Measurements from ENCODE around the gene HADHA. TPM values are rescaled to one million over a fixed set of nuclear protein-coding genes. Genes with fewer than 3 reads are reported as not detected.
A peak's percentile ranks its signal among the peaks of the same experiment; 100 is the strongest.

The HADHA gene
- polyA plus RNA-seq (2013, experiment 1 of 2): 133 TPM
- polyA plus RNA-seq (2013, experiment 2 of 2): 135 TPM

- Histone ChIP-seq H2BK120ac (ENCODE audit: low read depth, low read length) (peak within 1 kb of the TSS; percentile 90), H2AFZ (ENCODE audit: low read depth, low read length) (peak within 1 kb of the TSS; percentile 79), H3K14ac (ENCODE audit: low read length in 2 of 2) (peak within 1 kb of the TSS in 1 of 2 experiments; percentile 98), H3K9ac (ENCODE audit: low read length) (peak within 1 kb of the TSS; percentile 97), H4K91ac (ENCODE audit: low read length) (peak within 1 kb of the TSS; percentile 59), H3K36me3 (ENCODE audit: control insufficient read depth in 1 of 2, insufficient read depth in 2 of 2, low read depth in 1 of 2, low read length in 2 of 2) (no peaks in the 10 kb centered on the region), H2BK12ac (ENCODE audit: low read length in 2 of 2) (peak within 1 kb of the TSS; percentile 32 to 42), H3K4me3 (ENCODE audit: insufficient read depth in 1 of 2, low read depth in 1 of 2, low read length in 2 of 2) (peak within 1 kb of the TSS; percentile 83 to 88), H3K18ac (ENCODE audit: low read depth in 1 of 2, low read length in 2 of 2) (peak within 1 kb of the TSS; percentile 60 to 82), H2BK5ac (ENCODE audit: low read depth, low read length, poor library complexity, severe bottlenecking) (peak within 1 kb of the TSS; percentile 93), H3K27me3 (ENCODE audit: control insufficient read depth in 1 of 2, insufficient read depth in 1 of 2, low read length in 2 of 2) (no peaks in the 10 kb centered on the region), H3K4ac (ENCODE audit: low read depth in 1 of 2, low read length in 2 of 2) (peak within 1 kb of the TSS; percentile 20 to 96), H4K8ac (ENCODE audit: low read length) (peak within 1 kb of the TSS; percentile 75), H3K27ac (ENCODE audit: low read length, poor library complexity, severe bottlenecking) (peak within 1 kb of the TSS; percentile 96), H2BK15ac (ENCODE audit: low read depth, poor library complexity, severe bottlenecking) (peak within 1 kb of the TSS; percentile 86), H3K4me1 (ENCODE audit: control insufficient read depth, insufficient read depth, low read depth, low read length) (peaks cover 5% of the 10 kb centered on the region), H3K23ac (ENCODE audit: low read length in 2 of 2) (peak within 1 kb of the TSS in 1 of 2 experiments; percentile 89), H3K9me3 (ENCODE audit: control insufficient read depth, low read length) (no peaks in the 10 kb centered on the region), H3K79me1 (replicated peaks; ENCODE audit: low read length, poor library complexity, severe bottlenecking) (peaks cover 4% of the 10 kb centered on the region), H3K4me2 (ENCODE audit: low read length, poor library complexity, severe bottlenecking) (peak within 1 kb of the TSS; percentile 93), H2AK5ac (ENCODE audit: low read length, severe bottlenecking) (no peak within 1 kb of the TSS)
- DNase-seq: peak; percentile 96
- 1% methylated on average over 52 of the region's 63 CpGs for WGBS
Measured at GRCh38 chr2:26244309-26245230, at the start of gene HADHA, which contains the start of gene HADHB. TSS of gene HADHA (minus strand) at chr2:26244632. CDS start at chr2:26244596, 36 bp downstream. TSS of gene HADHB (plus strand) at chr2:26244939. CDS start at chr2:26254255, 9,316 bp downstream.

GRCh38 chr2:26292646-26293045 lies 48.2 kb upstream of the HADHA start:
- Histone ChIP-seq H3K4me2 (ENCODE audit: low read length, poor library complexity, severe bottlenecking) (no peak overlapping the region), H3K9ac (ENCODE audit: low read length) (peak overlapping the region; percentile 68), H4K8ac (ENCODE audit: low read length) (no peak overlapping the region), H3K23ac (ENCODE audit: low read length in 2 of 2) (no peak overlapping the region), H4K91ac (ENCODE audit: low read length) (no peak overlapping the region), H3K4ac (ENCODE audit: low read depth in 1 of 2, low read length in 2 of 2) (no peak overlapping the region), H2AK5ac (ENCODE audit: low read length, severe bottlenecking) (no peak overlapping the region), H3K36me3 (ENCODE audit: control insufficient read depth in 1 of 2, insufficient read depth in 2 of 2, low read depth in 1 of 2, low read length in 2 of 2) (peaks cover 7 to 19% of the 10 kb centered on the region in 2 experiments), H2BK12ac (ENCODE audit: low read length in 2 of 2) (no peak overlapping the region), H2BK15ac (ENCODE audit: low read depth, poor library complexity, severe bottlenecking) (no peak overlapping the region), H3K27me3 (ENCODE audit: control insufficient read depth in 1 of 2, insufficient read depth in 1 of 2, low read length in 2 of 2) (no peaks in the 10 kb centered on the region), H2AFZ (ENCODE audit: low read depth, low read length) (no peak overlapping the region), H3K18ac (ENCODE audit: low read depth in 1 of 2, low read length in 2 of 2) (no peak overlapping the region), H3K27ac (ENCODE audit: low read length, poor library complexity, severe bottlenecking) (no peak overlapping the region), H3K9me3 (ENCODE audit: control insufficient read depth, low read length) (no peaks in the 10 kb centered on the region), H2BK5ac (ENCODE audit: low read depth, low read length, poor library complexity, severe bottlenecking) (no peak overlapping the region), H3K14ac (ENCODE audit: low read length in 2 of 2) (no peak overlapping the region), H2BK120ac (ENCODE audit: low read depth, low read length) (no peak overlapping the region), H3K4me1 (ENCODE audit: control insufficient read depth, insufficient read depth, low read depth, low read length) (no peaks in the 10 kb centered on the region), H3K4me3 (ENCODE audit: insufficient read depth in 1 of 2, low read depth in 1 of 2, low read length in 2 of 2) (no peak overlapping the region), H3K79me1 (replicated peaks; ENCODE audit: low read length, poor library complexity, severe bottlenecking) (no peaks in the 10 kb centered on the region)
- peak; percentile 37 for DNase-seq
- 76% methylated on average over 6 of the region's 6 CpGs for WGBS

GRCh38 chr2:26290001-26290400 lies 45.6 kb upstream of the HADHA start:
- Histone ChIP-seq H3K4ac (ENCODE audit: low read depth in 1 of 2, low read length in 2 of 2) (no peak overlapping the region), H3K18ac (ENCODE audit: low read depth in 1 of 2, low read length in 2 of 2) (no peak overlapping the region), H4K8ac (ENCODE audit: low read length) (no peak overlapping the region), H3K4me1 (ENCODE audit: control insufficient read depth, insufficient read depth, low read depth, low read length) (no peaks in the 10 kb centered on the region), H3K4me3 (ENCODE audit: insufficient read depth in 1 of 2, low read depth in 1 of 2, low read length in 2 of 2) (no peak overlapping the region), H3K79me1 (replicated peaks; ENCODE audit: low read length, poor library complexity, severe bottlenecking) (no peaks in the 10 kb centered on the region), H3K23ac (ENCODE audit: low read length in 2 of 2) (no peak overlapping the region), H2AK5ac (ENCODE audit: low read length, severe bottlenecking) (no peak overlapping the region), H3K36me3 (ENCODE audit: control insufficient read depth in 1 of 2, insufficient read depth in 2 of 2, low read depth in 1 of 2, low read length in 2 of 2) (peaks cover 15 to 41% of the 10 kb centered on the region in 2 experiments), H3K27me3 (ENCODE audit: control insufficient read depth in 1 of 2, insufficient read depth in 1 of 2, low read length in 2 of 2) (no peaks in the 10 kb centered on the region), H2BK5ac (ENCODE audit: low read depth, low read length, poor library complexity, severe bottlenecking) (no peak overlapping the region), H3K14ac (ENCODE audit: low read length in 2 of 2) (no peak overlapping the region), H2BK15ac (ENCODE audit: low read depth, poor library complexity, severe bottlenecking) (no peak overlapping the region), H3K4me2 (ENCODE audit: low read length, poor library complexity, severe bottlenecking) (no peak overlapping the region), H3K27ac (ENCODE audit: low read length, poor library complexity, severe bottlenecking) (no peak overlapping the region), H2BK12ac (ENCODE audit: low read length in 2 of 2) (no peak overlapping the region), H3K9ac (ENCODE audit: low read length) (no peak overlapping the region), H4K91ac (ENCODE audit: low read length) (no peak overlapping the region), H3K9me3 (ENCODE audit: control insufficient read depth, low read length) (no peaks in the 10 kb centered on the region), H2BK120ac (ENCODE audit: low read depth, low read length) (no peak overlapping the region), H2AFZ (ENCODE audit: low read depth, low read length) (no peak overlapping the region)
- no peak for DNase-seq
- WGBS: no CpG with 5 or more reads among the region's 1 CpG

- no peak overlapping the region for H3K4me3 ChIP-seq (ENCODE audit: insufficient read depth in 1 of 2, low read depth in 1 of 2, low read length in 2 of 2)
- H2AFZ ChIP-seq (ENCODE audit: low read depth, low read length): no peak overlapping the region
- WGBS: 100% methylated on average over 3 of the region's 3 CpGs
- H2BK15ac ChIP-seq (ENCODE audit: low read depth, poor library complexity, severe bottlenecking): no peak overlapping the region
- H3K9ac ChIP-seq (ENCODE audit: low read length): no peak overlapping the region
- no peak overlapping the region for H2BK12ac ChIP-seq (ENCODE audit: low read length in 2 of 2)
- DNase-seq: no peak
- no peak overlapping the region for H3K27ac ChIP-seq (ENCODE audit: low read length, poor library complexity, severe bottlenecking)
- no peaks in the 10 kb centered on the region for H3K9me3 ChIP-seq (ENCODE audit: control insufficient read depth, low read length)
- H3K14ac ChIP-seq (ENCODE audit: low read length in 2 of 2): no peak overlapping the region
- H3K4me1 ChIP-seq (ENCODE audit: control insufficient read depth, insufficient read depth, low read depth, low read length): peaks cover 3% of the 10 kb centered on the region
- H2AK5ac ChIP-seq (ENCODE audit: low read length, severe bottlenecking): no peak overlapping the region
- H3K18ac ChIP-seq (ENCODE audit: low read depth in 1 of 2, low read length in 2 of 2): no peak overlapping the region
- H3K4ac ChIP-seq (ENCODE audit: low read depth in 1 of 2, low read length in 2 of 2): no peak overlapping the region
- no peaks in the 10 kb centered on the region for H3K79me1 ChIP-seq (replicated peaks; ENCODE audit: low read length, poor library complexity, severe bottlenecking)
- H2BK5ac ChIP-seq (ENCODE audit: low read depth, low read length, poor library complexity, severe bottlenecking): no peak overlapping the region
- no peak overlapping the region for H2BK120ac ChIP-seq (ENCODE audit: low read depth, low read length)
- H3K23ac ChIP-seq (ENCODE audit: low read length in 2 of 2): no peak overlapping the region
- H3K27me3 ChIP-seq (ENCODE audit: control insufficient read depth in 1 of 2, insufficient read depth in 1 of 2, low read length in 2 of 2): no peaks in the 10 kb centered on the region
- no peak overlapping the region for H4K91ac ChIP-seq (ENCODE audit: low read length)
- no peak overlapping the region for H3K4me2 ChIP-seq (ENCODE audit: low read length, poor library complexity, severe bottlenecking)
- no peak overlapping the region for H4K8ac ChIP-seq (ENCODE audit: low read length)
- H3K36me3 ChIP-seq (ENCODE audit: control insufficient read depth in 1 of 2, insufficient read depth in 2 of 2, low read depth in 1 of 2, low read length in 2 of 2): peaks cover 15 to 74% of the 10 kb centered on the region in 2 experiments
Measured at GRCh38 chr2:26285931-26286330, 41.5 kb upstream of the HADHA start.
